ENCODE measurements around the gene LTBP1.

- TF ChIP-seq CTCF (IDR thresholded peaks at IDR 0.05) (no peak), EZH2 (IDR thresholded peaks at IDR 0.05; ENCODE audit: borderline replicate concordance, insufficient read depth, low read depth, low read length, poor library complexity, severe bottlenecking) (no peak)
These were observed 34.9 kb downstream of the LTBP1 start for GRCh38 chr2:32981612-32982011.
